ENCODE data around the gene BMP7.

DNA sequence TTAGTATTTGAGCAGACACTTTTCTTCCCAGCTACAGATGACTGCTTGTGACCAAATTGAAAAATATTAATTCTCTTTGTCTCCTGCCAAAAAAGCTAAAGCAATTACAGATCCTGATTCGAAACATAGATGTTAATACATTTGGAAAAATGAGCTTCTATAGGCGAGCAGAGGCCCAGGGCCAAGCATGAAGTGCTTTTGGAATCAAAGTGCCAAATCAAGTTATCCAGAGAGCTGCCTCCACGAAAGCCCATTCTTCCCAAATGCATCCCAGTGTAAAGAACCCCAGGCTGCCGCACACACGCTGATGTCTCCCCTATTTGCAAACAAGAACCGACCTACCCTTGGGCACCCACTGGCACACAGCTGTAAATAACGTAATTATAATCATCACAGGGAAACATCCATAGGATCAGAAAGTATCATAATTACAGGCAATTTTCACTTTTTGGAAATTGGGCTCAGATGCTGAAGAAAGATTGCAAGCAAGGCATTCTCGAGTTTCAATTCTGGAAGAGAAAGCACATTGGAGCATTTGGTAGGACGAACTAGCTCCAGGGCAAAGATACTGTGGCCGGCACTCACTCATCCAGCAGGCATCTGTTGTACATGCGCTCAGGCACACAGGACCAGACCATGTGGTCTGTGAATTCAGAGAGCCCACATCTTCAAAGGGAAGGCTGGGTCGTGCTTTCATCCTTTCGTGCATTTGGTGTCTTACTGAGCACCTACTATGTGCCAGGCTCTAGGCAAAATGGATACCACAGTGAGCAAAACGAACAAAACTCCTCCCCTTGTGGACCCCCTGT is 45.9 kb downstream of the BMP7 start:
- TF ChIP-seq, protein P1, sequence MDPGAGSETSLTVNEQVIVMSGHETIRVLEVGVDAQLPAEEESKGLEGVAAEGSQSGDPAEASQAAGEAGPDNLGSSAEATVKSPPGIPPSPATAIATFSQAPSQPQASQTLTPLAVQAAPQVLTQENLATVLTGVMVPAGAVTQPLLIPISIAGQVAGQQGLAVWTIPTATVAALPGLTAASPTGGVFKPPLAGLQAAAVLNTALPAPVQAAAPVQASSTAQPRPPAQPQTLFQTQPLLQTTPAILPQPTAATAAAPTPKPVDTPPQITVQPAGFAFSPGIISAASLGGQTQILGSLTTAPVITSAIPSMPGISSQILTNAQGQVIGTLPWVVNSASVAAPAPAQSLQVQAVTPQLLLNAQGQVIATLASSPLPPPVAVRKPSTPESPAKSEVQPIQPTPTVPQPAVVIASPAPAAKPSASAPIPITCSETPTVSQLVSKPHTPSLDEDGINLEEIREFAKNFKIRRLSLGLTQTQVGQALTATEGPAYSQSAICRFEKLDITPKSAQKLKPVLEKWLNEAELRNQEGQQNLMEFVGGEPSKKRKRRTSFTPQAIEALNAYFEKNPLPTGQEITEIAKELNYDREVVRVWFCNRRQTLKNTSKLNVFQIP (CRISPR knock-in tag; IDR thresholded peaks at IDR 0.05; ENCODE audit: borderline replicate concordance, low read depth) = no peak
- TF ChIP-seq, protein P2, sequence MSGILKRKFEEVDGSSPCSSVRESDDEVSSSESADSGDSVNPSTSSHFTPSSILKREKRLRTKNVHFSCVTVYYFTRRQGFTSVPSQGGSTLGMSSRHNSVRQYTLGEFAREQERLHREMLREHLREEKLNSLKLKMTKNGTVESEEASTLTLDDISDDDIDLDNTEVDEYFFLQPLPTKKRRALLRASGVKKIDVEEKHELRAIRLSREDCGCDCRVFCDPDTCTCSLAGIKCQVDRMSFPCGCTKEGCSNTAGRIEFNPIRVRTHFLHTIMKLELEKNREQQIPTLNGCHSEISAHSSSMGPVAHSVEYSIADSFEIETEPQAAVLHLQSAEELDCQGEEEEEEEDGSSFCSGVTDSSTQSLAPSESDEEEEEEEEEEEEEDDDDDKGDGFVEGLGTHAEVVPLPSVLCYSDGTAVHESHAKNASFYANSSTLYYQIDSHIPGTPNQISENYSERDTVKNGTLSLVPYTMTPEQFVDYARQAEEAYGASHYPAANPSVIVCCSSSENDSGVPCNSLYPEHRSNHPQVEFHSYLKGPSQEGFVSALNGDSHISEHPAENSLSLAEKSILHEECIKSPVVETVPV (CRISPR knock-in tag; IDR thresholded peaks at IDR 0.05) = no peak
